Endothelial cell of umbilical vein (primary cell): Measurements from ENCODE around the gene RSF1. TPM values are rescaled to one million over a fixed set of nuclear protein-coding genes. Genes with fewer than 3 reads are reported as not detected.

Experiments used
- BruUV-seq: library from RNA; stranded (reverse); fragments of 400-500 nt; replicated peaks from 2 replicates; lab custom pipeline; 2021; lab: Mats Ljungman, UMichigan
- CTCF ChIA-PET: fragments of 300-600, 350-600 bp; sonication (Branson Sonifier 250); formaldehyde crosslinking; loops from one replicate; lab custom pipeline; 2021; ENCODE audit warnings: antibody characterized with exemption, inconsistent platforms; lab: Charles Lee
- POLR2A ChIA-PET: fragments of 300-600, 350-600 bp; sonication (Branson Sonifier 250); formaldehyde crosslinking; loops from one replicate; lab custom pipeline; 2021; ENCODE audit warnings: antibody characterized with exemption, inconsistent platforms; lab: Charles Lee
- DNase-seq: peaks from one replicate; pipeline ENCODE4 v3.0.0-alpha.2; 2011; ENCODE audit warnings: low read depth, low spot score
- FAIRE-seq: peaks from 2 replicates; lab custom pipeline; 2011; peaks lifted over from hg19 to GRCh38; lab: Jason Lieb, UNC
- H2AFZ ChIP-seq: 2 replicates; pipeline ENCODE4 v1.6.0; 2012; ENCODE audit warnings: low read depth, low read length, control low read depth, inconsistent platforms
- H3K27ac ChIP-seq: 2 replicates; pipeline ENCODE4 v1.5.1; 2011; ENCODE audit warnings: low read depth, mild to moderate bottlenecking, control low read depth, low read length, moderate library complexity; ENCODE audit not compliant: insufficient read depth
- H3K27me3 ChIP-seq, 2 experiments: 2 replicates each; pipeline versions ENCODE4 v1.6.0 to v1.6.1; 2011; ENCODE audit warnings: low read length in 2 of 2, mixed read lengths in 1 of 2; ENCODE audit not compliant: control insufficient read depth in 2 of 2, insufficient read depth in 2 of 2
- H3K36me3 ChIP-seq, 2 experiments: 2 replicates in 1 of 2; 3 replicates in 1 of 2; pipeline ENCODE4 v1.5.1; 2011; ENCODE audit warnings: low read length in 2 of 2, mild to moderate bottlenecking in 1 of 2, moderate library complexity in 1 of 2; ENCODE audit not compliant: control insufficient read depth in 2 of 2, insufficient read depth in 2 of 2; ENCODE audit errors: extremely low read depth in 1 of 2
- H3K4me1 ChIP-seq: 3 replicates; pipeline ENCODE4 v1.5.1; 2011; ENCODE audit warnings: mild to moderate bottlenecking, low read length; ENCODE audit not compliant: control insufficient read depth, insufficient read depth; ENCODE audit errors: extremely low read depth
- H3K4me2 ChIP-seq: 2 replicates; pipeline ENCODE4 v1.6.1; 2011; ENCODE audit warnings: low read length, control low read depth, mixed read lengths; ENCODE audit not compliant: insufficient read depth
- H3K4me3 ChIP-seq, 3 experiments: fragments of 200-600 bp in 1 of 3; sonication (generic), shearing (Covaris generic) in 1 of 3; replicated peaks in 1 of 3; 2 replicates each; pipeline ENCODE4 v1.5.1; 2011 to 2016; ENCODE audit warnings: control low read depth in 3 of 3, low read length in 3 of 3, mild to moderate bottlenecking in 2 of 3, inconsistent platforms in 1 of 3, low read depth in 1 of 3, moderate library complexity in 1 of 3; ENCODE audit not compliant: insufficient read depth in 1 of 3
- H3K79me2 ChIP-seq: 2 replicates; pipeline ENCODE4 v1.6.0; 2012; ENCODE audit warnings: low read length, inconsistent platforms; ENCODE audit not compliant: control insufficient read depth, insufficient read depth
- H3K9ac ChIP-seq: replicated peaks from 2 replicates; pipeline ENCODE3; 2011; ENCODE audit warnings: low read length, control low read depth; ENCODE audit not compliant: insufficient read depth; ENCODE audit errors: extremely low read depth
- H3K9me1 ChIP-seq: replicated peaks from 3 replicates; pipeline ENCODE4 v1.6.0; 2011; ENCODE audit warnings: mild to moderate bottlenecking, low read length; ENCODE audit not compliant: control insufficient read depth, insufficient read depth; ENCODE audit errors: extremely low read depth
- H3K9me3 ChIP-seq: replicated peaks from 2 replicates; pipeline ENCODE4 v1.5.1; 2012; ENCODE audit warnings: low read length, inconsistent platforms; ENCODE audit not compliant: control insufficient read depth, insufficient read depth
- H4K20me1 ChIP-seq: replicated peaks from 2 replicates; pipeline ENCODE3; 2011; ENCODE audit warnings: mild to moderate bottlenecking, low read length; ENCODE audit not compliant: control insufficient read depth, insufficient read depth; ENCODE audit errors: extremely low read depth
- EZH2 ChIP-seq: IDR thresholded peaks from 2 replicates; pipeline ENCODE4 v1.6.1; 2012; ENCODE audit warnings: borderline replicate concordance, low read depth, mild to moderate bottlenecking, moderate library complexity, low read length, inconsistent platforms; ENCODE audit not compliant: severe bottlenecking
- FOS ChIP-seq: IDR thresholded peaks from 2 replicates; pipeline ENCODE4 v1.6.1; 2011; ENCODE audit warnings: mild to moderate bottlenecking, low read length, moderate library complexity, borderline replicate concordance; ENCODE audit not compliant: insufficient read depth
- GATA2 ChIP-seq: IDR thresholded peaks from 2 replicates; pipeline ENCODE4 v1.7.0; 2011; ENCODE audit warnings: low read depth, mild to moderate bottlenecking, moderate library complexity, mixed read lengths, low read length; ENCODE audit not compliant: insufficient read length, insufficient read depth
- JUN ChIP-seq: IDR thresholded peaks from 2 replicates; pipeline ENCODE4 v1.6.1; 2011; ENCODE audit warnings: borderline replicate concordance, low read depth; ENCODE audit not compliant: insufficient read length, insufficient read depth
- MYC ChIP-seq: IDR thresholded peaks from one replicate; pipeline ENCODE4 v1.6.1; 2011; ENCODE audit warnings: mild to moderate bottlenecking, low read depth, low read length
- POLR2A ChIP-seq: IDR thresholded peaks from 2 replicates; pipeline ENCODE4 v1.6.1; 2012; ENCODE audit warnings: low read depth, mild to moderate bottlenecking, control low read depth, low read length
- POLR2AphosphoS5 ChIP-seq: IDR thresholded peaks from 2 replicates; pipeline ENCODE4 v1.6.1; 2012; ENCODE audit warnings: low read depth, mild to moderate bottlenecking, control low read depth, low read length, moderate library complexity; ENCODE audit not compliant: insufficient read depth
- dilution Hi-C: fragments of 300-500 bp; cut with MboI; formaldehyde crosslinking; loops from one replicate; pipeline ENCODE4 v1.15.0; 2019; ENCODE audit warnings: low sequenced_read_pairs; ENCODE audit not compliant: extremely low pct_ligation_motif_present
- intact Hi-C: fragments of 100-400 bp; cut with micrococcal nuclease; formaldehyde crosslinking; loops from one replicate; pipeline ENCODE4 v1.10.0; 2022
- polyA plus RNA-seq, 4 experiments: library from polyadenylated mRNA; depleted of rRNA in 3 of 4; stranded (reverse) in 3 of 4; unstranded in 1 of 4; fragments of >200 nt; gene quantifications; 2 replicates each; pipeline versions ENCODE4 v1.2.1 to v1.2.3, GENCODE V29; 2011 to 2012; ENCODE audit warnings: missing spikeins in 1 of 4
- total RNA-seq: library from RNA; stranded (reverse); gene quantifications from 2 replicates; pipeline ENCODE4 v1.2.3, GENCODE V29; 2021
- TF ChIP-seq, protein P1 (sequence below): IDR thresholded peaks from 2 replicates; pipeline ENCODE4 v1.6.1; 2011; ENCODE audit not compliant: insufficient read depth, insufficient read length
- TF ChIP-seq, protein P2 (sequence below), 2 donors: IDR thresholded peaks; 1 replicate in 1 of 2; 2 replicates in 1 of 2; pipeline ENCODE4 v1.5.1; 2011; ENCODE audit warnings: low read length in 2 of 2, mild to moderate bottlenecking in 2 of 2, moderate library complexity in 2 of 2, control low read depth in 1 of 2, inconsistent platforms in 1 of 2, low read depth in 1 of 2; ENCODE audit not compliant: insufficient read depth in 1 of 2; ENCODE audit errors: extremely low read depth in 1 of 2

The RSF1 gene
- total and polyA plus RNA-seq, 2 donors (not counting 3 experiments of a cell fraction or from before 2014, with no cell fraction given): 10.0 to 55.1 TPM

DNA sequence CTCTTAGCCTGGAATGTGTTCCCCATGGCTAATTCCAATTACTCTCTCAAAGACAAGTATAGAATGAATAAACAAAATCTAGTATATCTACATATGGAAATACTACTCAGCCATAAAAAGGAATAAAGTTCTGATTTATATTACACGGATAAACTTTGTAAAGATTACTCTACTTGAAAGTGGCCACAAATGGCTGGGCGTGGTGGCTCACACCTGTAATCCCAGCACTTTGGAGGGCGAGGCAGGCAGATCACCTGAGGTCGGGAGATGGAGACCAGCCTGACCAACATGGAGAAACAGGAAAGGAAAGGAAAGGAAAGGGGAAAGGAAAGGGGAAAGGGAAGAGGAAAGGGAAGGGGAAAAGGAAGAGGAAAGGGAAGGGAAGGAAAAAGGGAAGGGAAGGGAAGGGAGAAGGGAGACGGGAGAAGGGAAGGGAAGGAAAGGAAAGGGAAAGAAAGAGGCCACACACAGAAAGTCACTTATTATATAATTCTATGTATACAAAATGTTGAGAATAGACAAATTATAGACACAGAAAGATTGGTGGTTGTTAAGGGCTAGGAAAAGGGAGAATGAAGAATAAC, 92.2 kb downstream of the RSF1 start:
- TF ChIP-seq MYC (no peak), POLR2A (no peak), FOS (no peak), EZH2 (no peak), GATA2 (no peak), POLR2AphosphoS5 (no peak), JUN (no peak)
- TF ChIP-seq, protein P1, sequence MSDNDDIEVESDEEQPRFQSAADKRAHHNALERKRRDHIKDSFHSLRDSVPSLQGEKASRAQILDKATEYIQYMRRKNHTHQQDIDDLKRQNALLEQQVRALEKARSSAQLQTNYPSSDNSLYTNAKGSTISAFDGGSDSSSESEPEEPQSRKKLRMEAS: no peak
- TF ChIP-seq, protein P2, sequence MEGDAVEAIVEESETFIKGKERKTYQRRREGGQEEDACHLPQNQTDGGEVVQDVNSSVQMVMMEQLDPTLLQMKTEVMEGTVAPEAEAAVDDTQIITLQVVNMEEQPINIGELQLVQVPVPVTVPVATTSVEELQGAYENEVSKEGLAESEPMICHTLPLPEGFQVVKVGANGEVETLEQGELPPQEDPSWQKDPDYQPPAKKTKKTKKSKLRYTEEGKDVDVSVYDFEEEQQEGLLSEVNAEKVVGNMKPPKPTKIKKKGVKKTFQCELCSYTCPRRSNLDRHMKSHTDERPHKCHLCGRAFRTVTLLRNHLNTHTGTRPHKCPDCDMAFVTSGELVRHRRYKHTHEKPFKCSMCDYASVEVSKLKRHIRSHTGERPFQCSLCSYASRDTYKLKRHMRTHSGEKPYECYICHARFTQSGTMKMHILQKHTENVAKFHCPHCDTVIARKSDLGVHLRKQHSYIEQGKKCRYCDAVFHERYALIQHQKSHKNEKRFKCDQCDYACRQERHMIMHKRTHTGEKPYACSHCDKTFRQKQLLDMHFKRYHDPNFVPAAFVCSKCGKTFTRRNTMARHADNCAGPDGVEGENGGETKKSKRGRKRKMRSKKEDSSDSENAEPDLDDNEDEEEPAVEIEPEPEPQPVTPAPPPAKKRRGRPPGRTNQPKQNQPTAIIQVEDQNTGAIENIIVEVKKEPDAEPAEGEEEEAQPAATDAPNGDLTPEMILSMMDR (IDR thresholded peaks at IDR 0.05; ENCODE audit: extremely low read depth in 1 of 2, insufficient read depth in 1 of 2, low read depth in 1 of 2, low read length in 2 of 2): no peak
- H3K4me3 ChIP-seq: no peak overlapping the region
- CTCF ChIA-PET: no interaction called here
- H3K4me1 ChIP-seq: no peaks in the 10 kb centered on the region
- H3K9ac ChIP-seq: no peak overlapping the region
- H3K79me2 ChIP-seq: peaks cover 2% of the 10 kb centered on the region
- DNase-seq (no peak), FAIRE-seq (no peak)
- peaks cover 2% of the 10 kb centered on the region for H4K20me1 ChIP-seq
- POLR2A ChIA-PET: no interaction called here
- peaks cover 3 to 6% of the 10 kb centered on the region in 2 experiments for H3K36me3 ChIP-seq
- peaks cover 3% of the 10 kb centered on the region for H3K9me3 ChIP-seq
- H2AFZ ChIP-seq: no peak overlapping the region
- H3K4me2 ChIP-seq: no peak overlapping the region
- dilution Hi-C loops (no loop called here), intact Hi-C loops (no loop called here)
- no peaks in the 10 kb centered on the region for H3K27me3 ChIP-seq
- H3K9me1 ChIP-seq: no peaks in the 10 kb centered on the region
- no peak overlapping the region for H3K27ac ChIP-seq
- no TSS peak for BruUV-seq
